DND-41 (cell line): Measurements from ENCODE around the gene DENND1A.

ENCODE experiments used
- EZH2 ChIP-seq: IDR thresholded peaks from 3 replicates; pipeline ENCODE4 v1.6.1; 2012; ENCODE audit warnings: borderline replicate concordance, low read depth, mild to moderate bottlenecking, moderate library complexity, low read length, inconsistent platforms; ENCODE audit not compliant: severe bottlenecking
- TF ChIP-seq, protein P1 (sequence below): IDR thresholded peaks from 2 replicates; pipeline ENCODE4 v1.5.1; 2012; ENCODE audit warnings: borderline replicate concordance, low read length, moderate library complexity, mild to moderate bottlenecking; ENCODE audit not compliant: poor library complexity, severe bottlenecking; ENCODE audit errors: extremely low read depth

- TF ChIP-seq, protein P1, sequence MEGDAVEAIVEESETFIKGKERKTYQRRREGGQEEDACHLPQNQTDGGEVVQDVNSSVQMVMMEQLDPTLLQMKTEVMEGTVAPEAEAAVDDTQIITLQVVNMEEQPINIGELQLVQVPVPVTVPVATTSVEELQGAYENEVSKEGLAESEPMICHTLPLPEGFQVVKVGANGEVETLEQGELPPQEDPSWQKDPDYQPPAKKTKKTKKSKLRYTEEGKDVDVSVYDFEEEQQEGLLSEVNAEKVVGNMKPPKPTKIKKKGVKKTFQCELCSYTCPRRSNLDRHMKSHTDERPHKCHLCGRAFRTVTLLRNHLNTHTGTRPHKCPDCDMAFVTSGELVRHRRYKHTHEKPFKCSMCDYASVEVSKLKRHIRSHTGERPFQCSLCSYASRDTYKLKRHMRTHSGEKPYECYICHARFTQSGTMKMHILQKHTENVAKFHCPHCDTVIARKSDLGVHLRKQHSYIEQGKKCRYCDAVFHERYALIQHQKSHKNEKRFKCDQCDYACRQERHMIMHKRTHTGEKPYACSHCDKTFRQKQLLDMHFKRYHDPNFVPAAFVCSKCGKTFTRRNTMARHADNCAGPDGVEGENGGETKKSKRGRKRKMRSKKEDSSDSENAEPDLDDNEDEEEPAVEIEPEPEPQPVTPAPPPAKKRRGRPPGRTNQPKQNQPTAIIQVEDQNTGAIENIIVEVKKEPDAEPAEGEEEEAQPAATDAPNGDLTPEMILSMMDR: no peak
- no peak for TF ChIP-seq EZH2
These were observed 388.5 kb downstream of the DENND1A start for GRCh38 chr9:123541411-123541810.
